ENCODE data around the gene DMD. TPM values are rescaled to one million over a fixed set of nuclear protein-coding genes. Genes with fewer than 3 reads are reported as not detected.

The DMD gene
- total RNA-seq, 4 donors from 2014 or later = 2.2 to 26.7 (median 7.8) TPM

GRCh38 chrX:31336419-31336818 lies 1874.9 kb downstream of the DMD start:
- Histone ChIP-seq H3K27me3 (no peaks in the 10 kb centered on the region), H3K4me3 (no peak overlapping the region), H3K9me3 (no peaks in the 10 kb centered on the region), H3K4me1 (no peaks in the 10 kb centered on the region), H3K27ac (no peak overlapping the region), H3K36me3 (no peaks in the 10 kb centered on the region)
- intact Hi-C loops (cut with DNase I) = no loop called here
- DNase-seq = no peak
- TF ChIP-seq POLR2A (IDR thresholded peaks at IDR 0.05) = no peak
- TF ChIP-seq, protein P1, sequence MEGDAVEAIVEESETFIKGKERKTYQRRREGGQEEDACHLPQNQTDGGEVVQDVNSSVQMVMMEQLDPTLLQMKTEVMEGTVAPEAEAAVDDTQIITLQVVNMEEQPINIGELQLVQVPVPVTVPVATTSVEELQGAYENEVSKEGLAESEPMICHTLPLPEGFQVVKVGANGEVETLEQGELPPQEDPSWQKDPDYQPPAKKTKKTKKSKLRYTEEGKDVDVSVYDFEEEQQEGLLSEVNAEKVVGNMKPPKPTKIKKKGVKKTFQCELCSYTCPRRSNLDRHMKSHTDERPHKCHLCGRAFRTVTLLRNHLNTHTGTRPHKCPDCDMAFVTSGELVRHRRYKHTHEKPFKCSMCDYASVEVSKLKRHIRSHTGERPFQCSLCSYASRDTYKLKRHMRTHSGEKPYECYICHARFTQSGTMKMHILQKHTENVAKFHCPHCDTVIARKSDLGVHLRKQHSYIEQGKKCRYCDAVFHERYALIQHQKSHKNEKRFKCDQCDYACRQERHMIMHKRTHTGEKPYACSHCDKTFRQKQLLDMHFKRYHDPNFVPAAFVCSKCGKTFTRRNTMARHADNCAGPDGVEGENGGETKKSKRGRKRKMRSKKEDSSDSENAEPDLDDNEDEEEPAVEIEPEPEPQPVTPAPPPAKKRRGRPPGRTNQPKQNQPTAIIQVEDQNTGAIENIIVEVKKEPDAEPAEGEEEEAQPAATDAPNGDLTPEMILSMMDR (IDR thresholded peaks at IDR 0.05) = no peak
- 69 to 89% methylated on average over 2 of the region's 2 CpGs for WGBS, 2 donors

DNA sequence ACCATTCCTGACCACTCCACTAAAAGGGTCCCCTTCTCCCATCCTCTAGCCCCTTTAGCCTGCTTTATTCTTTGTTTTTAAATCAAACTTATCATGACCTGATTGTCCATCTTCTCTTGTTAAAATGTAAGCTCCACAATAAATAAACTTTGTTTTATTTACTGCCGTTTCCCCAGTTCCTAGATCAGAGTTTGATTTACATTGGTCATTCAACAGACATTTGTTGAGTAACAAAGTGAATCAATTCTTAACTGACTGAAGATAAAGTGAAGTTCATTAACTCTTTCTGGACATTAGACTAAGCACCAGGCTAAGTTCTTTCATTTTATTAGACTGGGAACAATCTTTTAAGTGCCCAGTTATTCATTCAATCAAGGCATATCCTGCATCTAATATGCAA lies 1876.4 kb downstream of the DMD start:
- WGBS, 2 donors = 58 to 92% methylated on average over 1 of the region's 1 CpG
- no peaks in the 10 kb centered on the region for H3K27me3 ChIP-seq
- H3K27ac ChIP-seq = no peak overlapping the region
- no peaks in the 10 kb centered on the region for H3K36me3 ChIP-seq
- no peak for TF ChIP-seq POLR2A (IDR thresholded peaks at IDR 0.05)
- TF ChIP-seq, protein P1 (IDR thresholded peaks at IDR 0.05) = no peak
- no peaks in the 10 kb centered on the region for H3K9me3 ChIP-seq
- no peaks in the 10 kb centered on the region for H3K4me1 ChIP-seq
- intact Hi-C loops (cut with DNase I) = no loop called here
- no peak for DNase-seq
- H3K4me3 ChIP-seq = no peak overlapping the region

DNA sequence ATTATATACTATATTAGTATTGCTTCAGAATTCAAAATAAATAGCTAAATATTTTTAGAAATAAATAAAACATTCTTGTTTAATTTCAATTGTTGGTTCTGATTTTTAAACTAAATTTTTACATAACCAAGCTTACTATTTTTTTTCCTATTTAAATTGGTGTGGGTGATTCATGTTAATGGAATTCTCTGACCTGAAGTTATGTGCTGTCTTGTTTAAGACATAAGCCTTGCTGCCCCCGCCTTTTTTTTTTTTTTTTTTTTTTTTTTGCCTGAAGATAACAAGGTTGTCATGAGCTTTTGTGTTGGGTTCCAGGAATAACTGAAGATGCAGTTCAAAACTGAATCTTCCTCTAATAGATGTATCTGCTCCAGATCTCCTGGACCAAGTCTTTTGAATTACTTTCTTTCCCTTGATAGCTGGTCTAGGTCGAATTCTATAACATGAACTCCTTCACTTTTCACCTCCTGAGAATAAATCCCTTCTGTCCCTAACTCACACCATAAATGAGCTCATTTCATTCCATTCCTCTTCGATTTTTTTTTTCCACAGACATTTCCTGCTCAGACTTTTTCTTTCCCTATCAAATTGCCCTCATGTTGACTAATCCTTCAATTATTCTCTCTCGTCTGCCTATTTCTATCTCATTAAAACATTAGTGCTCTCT lies 1878.1 kb downstream of the DMD start:
- Histone ChIP-seq H3K9me3 (no peaks in the 10 kb centered on the region), H3K36me3 (no peaks in the 10 kb centered on the region), H3K27ac (no peak overlapping the region), H3K27me3 (no peaks in the 10 kb centered on the region), H3K4me1 (no peaks in the 10 kb centered on the region), H3K4me3 (no peak overlapping the region)
- TF ChIP-seq POLR2A (IDR thresholded peaks at IDR 0.05) = no peak
- TF ChIP-seq, protein P1 (IDR thresholded peaks at IDR 0.05) = no peak
- no peak for DNase-seq
- intact Hi-C loops (cut with DNase I) = no loop called here
- WGBS, 2 donors = 26 to 27% methylated on average over 4 of the region's 4 CpGs

DNA sequence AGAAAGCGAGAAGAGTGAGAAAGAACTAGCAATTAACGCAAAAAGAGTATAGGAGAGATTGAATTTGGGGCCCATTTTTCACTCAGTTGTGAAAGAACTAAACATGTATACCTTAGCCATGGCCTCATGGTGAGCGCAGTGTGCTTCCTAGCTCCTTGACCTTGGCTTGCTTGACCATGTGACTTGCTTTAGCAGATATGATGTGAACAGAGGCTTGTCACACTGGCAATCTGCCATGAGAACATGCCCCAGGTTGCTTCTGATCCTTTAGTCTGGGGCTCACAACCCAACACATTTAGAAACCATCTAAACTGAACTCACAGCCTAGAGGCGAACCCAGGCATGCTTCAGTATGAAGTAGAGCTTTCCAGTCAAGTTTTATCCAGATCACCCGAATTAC lies 1879.4 kb downstream of the DMD start:
- no peak for TF ChIP-seq POLR2A (IDR thresholded peaks at IDR 0.05)
- TF ChIP-seq, protein P1 (IDR thresholded peaks at IDR 0.05) = no peak
- 67 to 80% methylated on average over 5 of the region's 5 CpGs for WGBS, 2 donors
- H3K4me3 ChIP-seq = no peak overlapping the region
- no peaks in the 10 kb centered on the region for H3K4me1 ChIP-seq
- no peaks in the 10 kb centered on the region for H3K27me3 ChIP-seq
- no peaks in the 10 kb centered on the region for H3K36me3 ChIP-seq
- intact Hi-C loops (cut with DNase I) = no loop called here
- no peaks in the 10 kb centered on the region for H3K9me3 ChIP-seq
- H3K27ac ChIP-seq = no peak overlapping the region
- DNase-seq = no peak

DNA sequence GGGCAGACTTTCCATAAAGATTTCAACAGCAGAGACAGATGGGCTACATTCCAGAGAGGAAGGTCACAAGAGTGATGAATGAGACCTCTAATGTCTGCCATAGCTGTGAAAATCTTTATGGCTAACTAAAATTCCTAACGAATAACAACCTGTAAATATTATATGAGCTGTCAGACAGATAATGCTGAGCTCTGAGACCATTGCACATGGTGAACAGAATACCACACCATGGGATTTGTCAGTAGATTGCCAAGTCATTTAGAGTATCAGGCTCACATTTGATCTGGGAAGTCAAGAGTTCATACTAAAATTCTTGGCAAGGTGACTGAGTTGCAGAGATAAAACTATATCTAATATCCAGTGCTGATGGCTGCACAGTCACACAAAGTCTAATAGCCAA lies 1880.3 kb downstream of the DMD start:
- DNase-seq = no peak
- no peaks in the 10 kb centered on the region for H3K27me3 ChIP-seq
- H3K9me3 ChIP-seq = no peaks in the 10 kb centered on the region
- H3K4me1 ChIP-seq = no peaks in the 10 kb centered on the region
- no peaks in the 10 kb centered on the region for H3K36me3 ChIP-seq
- intact Hi-C loops (cut with DNase I) = no loop called here
- 30 to 45% methylated on average over 1 of the region's 1 CpG for WGBS, 2 donors
- TF ChIP-seq, protein P1 (IDR thresholded peaks at IDR 0.05) = no peak
- no peak for TF ChIP-seq POLR2A (IDR thresholded peaks at IDR 0.05)
- no peak overlapping the region for H3K27ac ChIP-seq
- no peak overlapping the region for H3K4me3 ChIP-seq
